ENCODE results near the gene NPW. TPM values are rescaled to one million over a fixed set of nuclear protein-coding genes. Genes with fewer than 3 reads are reported as not detected.
A peak's percentile ranks its signal among the peaks of the same experiment; 100 is the strongest.

NPW gene
- total and polyA plus RNA-seq, 9 of the 15 experiments (the other 6 are each of a cell fraction or from before 2014, with no cell fraction given) = 0.14 to 4.0 (median 2.6) TPM; not detected in 4

DNA sequence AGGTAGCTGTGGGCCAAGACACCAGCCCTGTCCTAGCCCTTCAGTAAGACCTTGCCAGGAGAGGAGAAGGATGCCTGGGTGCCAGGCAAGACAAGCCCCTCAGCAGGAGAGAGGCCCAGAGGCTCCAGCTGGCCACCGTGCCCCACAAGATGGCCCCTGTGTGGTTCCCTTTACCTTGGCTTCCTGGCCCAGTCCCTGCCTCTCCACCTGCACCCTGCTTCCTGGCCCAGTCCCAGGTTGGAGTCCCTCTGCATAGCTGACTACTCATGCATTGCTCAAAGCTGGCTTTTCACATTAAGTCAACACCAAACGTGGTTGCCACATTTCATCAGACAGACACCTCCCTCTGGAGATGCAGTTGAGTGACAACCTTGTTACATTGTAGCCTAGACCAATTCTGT lies 25.9 kb upstream of the NPW start (continued):
- TF ChIP-seq, protein P1, sequence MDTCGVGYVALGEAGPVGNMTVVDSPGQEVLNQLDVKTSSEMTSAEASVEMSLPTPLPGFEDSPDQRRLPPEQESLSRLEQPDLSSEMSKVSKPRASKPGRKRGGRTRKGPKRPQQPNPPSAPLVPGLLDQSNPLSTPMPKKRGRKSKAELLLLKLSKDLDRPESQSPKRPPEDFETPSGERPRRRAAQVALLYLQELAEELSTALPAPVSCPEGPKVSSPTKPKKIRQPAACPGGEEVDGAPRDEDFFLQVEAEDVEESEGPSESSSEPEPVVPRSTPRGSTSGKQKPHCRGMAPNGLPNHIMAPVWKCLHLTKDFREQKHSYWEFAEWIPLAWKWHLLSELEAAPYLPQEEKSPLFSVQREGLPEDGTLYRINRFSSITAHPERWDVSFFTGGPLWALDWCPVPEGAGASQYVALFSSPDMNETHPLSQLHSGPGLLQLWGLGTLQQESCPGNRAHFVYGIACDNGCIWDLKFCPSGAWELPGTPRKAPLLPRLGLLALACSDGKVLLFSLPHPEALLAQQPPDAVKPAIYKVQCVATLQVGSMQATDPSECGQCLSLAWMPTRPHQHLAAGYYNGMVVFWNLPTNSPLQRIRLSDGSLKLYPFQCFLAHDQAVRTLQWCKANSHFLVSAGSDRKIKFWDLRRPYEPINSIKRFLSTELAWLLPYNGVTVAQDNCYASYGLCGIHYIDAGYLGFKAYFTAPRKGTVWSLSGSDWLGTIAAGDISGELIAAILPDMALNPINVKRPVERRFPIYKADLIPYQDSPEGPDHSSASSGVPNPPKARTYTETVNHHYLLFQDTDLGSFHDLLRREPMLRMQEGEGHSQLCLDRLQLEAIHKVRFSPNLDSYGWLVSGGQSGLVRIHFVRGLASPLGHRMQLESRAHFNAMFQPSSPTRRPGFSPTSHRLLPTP (IDR thresholded peaks at IDR 0.05; ENCODE audit: borderline replicate concordance, extremely low read depth, insufficient read length) = no peak
- TF ChIP-seq SPI1 (IDR thresholded peaks at IDR 0.05; ENCODE audit: borderline replicate concordance, low read depth, low read length) (no peak), MTA2 (IDR thresholded peaks at IDR 0.05; ENCODE audit: low read depth) (no peak), FOXP4 (CRISPR knock-in tag; IDR thresholded peaks at IDR 0.05; ENCODE audit: borderline replicate concordance) (0 out of 2 replicates have a peak, but pooled peaks have one; percentile 0), NKRF (IDR thresholded peaks at IDR 0.05; ENCODE audit: borderline replicate concordance) (no peak), POLR3A (IDR thresholded peaks at IDR 0.05; ENCODE audit: borderline replicate concordance, extremely low read depth, insufficient read depth, insufficient read length) (no peak), FOXA3 (CRISPR knock-in tag; conservative IDR thresholded peaks at IDR 0.05 in 1 of 2, IDR thresholded peaks at IDR 0.05 in 1 of 2) (peak in 1 of 2 experiments; percentile 84; a peak in 2 of 4 replicates), YBX1 (IDR thresholded peaks at IDR 0.05) (no peak), ZNF644 (tag; IDR thresholded peaks at IDR 0.05; ENCODE audit: low read depth) (no peak), HDAC8 (tag; IDR thresholded peaks at IDR 0.05) (peak; percentile 82), PKNOX1 (IDR thresholded peaks at IDR 0.05) (peak; percentile 89), SIRT6 (IDR thresholded peaks at IDR 0.05; ENCODE audit: low read depth, low read length) (no peak), ZNF12 (CRISPR knock-in tag; IDR thresholded peaks at IDR 0.05) (no peak), ZNF347 (CRISPR knock-in tag; IDR thresholded peaks at IDR 0.05; ENCODE audit: low read depth) (no peak), SMAD4 (CRISPR knock-in tag; conservative IDR thresholded peaks at IDR 0.05) (peak; percentile 78), MEF2D (tag; conservative IDR thresholded peaks at IDR 0.05; ENCODE audit: low read depth) (peak; percentile 75; the same call in 1 of the 2 replicates), MECOM (CRISPR knock-in tag; IDR thresholded peaks at IDR 0.05) (peak; percentile 73; the same call in 1 of the 2 replicates)
- TF ChIP-seq, protein P2, sequence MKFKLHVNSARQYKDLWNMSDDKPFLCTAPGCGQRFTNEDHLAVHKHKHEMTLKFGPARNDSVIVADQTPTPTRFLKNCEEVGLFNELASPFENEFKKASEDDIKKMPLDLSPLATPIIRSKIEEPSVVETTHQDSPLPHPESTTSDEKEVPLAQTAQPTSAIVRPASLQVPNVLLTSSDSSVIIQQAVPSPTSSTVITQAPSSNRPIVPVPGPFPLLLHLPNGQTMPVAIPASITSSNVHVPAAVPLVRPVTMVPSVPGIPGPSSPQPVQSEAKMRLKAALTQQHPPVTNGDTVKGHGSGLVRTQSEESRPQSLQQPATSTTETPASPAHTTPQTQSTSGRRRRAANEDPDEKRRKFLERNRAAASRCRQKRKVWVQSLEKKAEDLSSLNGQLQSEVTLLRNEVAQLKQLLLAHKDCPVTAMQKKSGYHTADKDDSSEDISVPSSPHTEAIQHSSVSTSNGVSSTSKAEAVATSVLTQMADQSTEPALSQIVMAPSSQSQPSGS (CRISPR knock-in tag; IDR thresholded peaks at IDR 0.05) = no peak

All from K562 (cell line).